ENCODE measurements around the gene SPATA6L. TPM values are rescaled to one million over a fixed set of nuclear protein-coding genes. Genes with fewer than 3 reads are reported as not detected.

The SPATA6L gene
- total RNA-seq, 1 experiment from 2014 or later, result 1.8 TPM

- Mint-ChIP-seq H3K27me3 (ENCODE audit: low read depth) (no peaks in the 10 kb centered on the region), H3K27ac (no peak overlapping the region), H3K36me3 (no peaks in the 10 kb centered on the region), H3K9me3 (no peaks in the 10 kb centered on the region), H3K4me1 (peaks cover 23% of the 10 kb centered on the region), H3K4me3 (no peak overlapping the region)
- TF ChIP-seq FOXK1 (CRISPR knock-in tag; IDR thresholded peaks at IDR 0.05), result no peak
- TF ChIP-seq ZNF671 (CRISPR knock-in tag; IDR thresholded peaks at IDR 0.05), result no peak
- no peak for TF ChIP-seq NR2C2 (CRISPR knock-in tag; IDR thresholded peaks at IDR 0.05)
- no peak for TF ChIP-seq TCF7 (CRISPR knock-in tag; IDR thresholded peaks at IDR 0.05; ENCODE audit: low read depth)
- no peak for TF ChIP-seq MXD4 (CRISPR knock-in tag; IDR thresholded peaks at IDR 0.05; ENCODE audit: borderline replicate concordance)
- TF ChIP-seq TEAD1 (CRISPR knock-in tag; IDR thresholded peaks at IDR 0.05), result no peak
- TF ChIP-seq RELA (CRISPR knock-in tag; IDR thresholded peaks at IDR 0.05; ENCODE audit: borderline replicate concordance), result no peak
- TF ChIP-seq ESRRA (CRISPR knock-in tag; IDR thresholded peaks at IDR 0.05; ENCODE audit: borderline replicate concordance), result no peak
- no peak for TF ChIP-seq GTF2I (CRISPR knock-in tag; conservative IDR thresholded peaks at IDR 0.05)
- no peak for TF ChIP-seq SOX15 (CRISPR knock-in tag; IDR thresholded peaks at IDR 0.05)
- no peak for ATAC-seq
- ChIA-PET POLR2A (no interaction called here), CTCF (interaction anchor here (1.3 to 1.4 kb wide), 2 partner anchors 10 to 45 kb away, joined by 3 to 4 read pairs; no protein-coding TSS in a partner anchor)
- no peak for DNase-seq (ENCODE audit: low spot score)
These were observed 71.7 kb downstream of the SPATA6L start for GRCh38 chr9:4594545-4594944.

GRCh38 chr9:4592886-4593285, 73.4 kb downstream of the SPATA6L start:
- peaks cover 34% of the 10 kb centered on the region for H3K4me1 Mint-ChIP-seq
- no peak for TF ChIP-seq ZNF263 (CRISPR knock-in tag; IDR thresholded peaks at IDR 0.05; ENCODE audit: low read depth)
- TF ChIP-seq AR (CRISPR knock-in tag; IDR thresholded peaks at IDR 0.05), result no peak
- no peak for TF ChIP-seq ATF2 (CRISPR knock-in tag; IDR thresholded peaks at IDR 0.05; ENCODE audit: borderline replicate concordance, low read depth)
- no peak for TF ChIP-seq ZNF138 (CRISPR knock-in tag; conservative IDR thresholded peaks at IDR 0.05)
- TF ChIP-seq ZNF425 (CRISPR knock-in tag; conservative IDR thresholded peaks at IDR 0.05), result no peak
- TF ChIP-seq TP53 (CRISPR knock-in tag; IDR thresholded peaks at IDR 0.05), result no peak
- no peak for TF ChIP-seq GABPB1 (CRISPR knock-in tag; IDR thresholded peaks at IDR 0.05)
- TF ChIP-seq ZNF532 (CRISPR knock-in tag; IDR thresholded peaks at IDR 0.05; ENCODE audit: borderline replicate concordance), result no peak
- no peak for TF ChIP-seq ATF6 (CRISPR knock-in tag; IDR thresholded peaks at IDR 0.05)
- no peak for TF ChIP-seq FOXP1 (CRISPR knock-in tag; IDR thresholded peaks at IDR 0.05; ENCODE audit: borderline replicate concordance)
- TF ChIP-seq FOXP4 (CRISPR knock-in tag; IDR thresholded peaks at IDR 0.05), result no peak

More at GRCh38 chr9:4592886-4593285, 73.4 kb downstream of the SPATA6L start:
- CTCF ChIA-PET, result no interaction called here
- Mint-ChIP-seq H3K4me3 (no peak overlapping the region), H3K9me3 (no peaks in the 10 kb centered on the region), H3K36me3 (no peaks in the 10 kb centered on the region), H3K27me3 (ENCODE audit: low read depth) (no peaks in the 10 kb centered on the region), H3K27ac (no peak overlapping the region)
- DNase-seq (ENCODE audit: low spot score) (no peak), ATAC-seq (no peak)
- POLR2A ChIA-PET, result no interaction called here

Measured in WTC11 (cell line).